ENCODE measurements around the gene RNF103.
"Not testable (repeated sequence)": the region's sequence is repeated elsewhere in the genome, so short reads cannot be mapped to it uniquely, and the experiment has no call there.

Gene RNF103

GRCh38 chr2:86608832-86609410 is 14.7 kb downstream of the RNF103 start:
- no peak for DNase-seq (ENCODE audit: low read depth)
- no peak overlapping the region for H3K4me3 ChIP-seq (ENCODE audit: control insufficient read depth, low read depth, low read length)
- TF ChIP-seq, protein P1, sequence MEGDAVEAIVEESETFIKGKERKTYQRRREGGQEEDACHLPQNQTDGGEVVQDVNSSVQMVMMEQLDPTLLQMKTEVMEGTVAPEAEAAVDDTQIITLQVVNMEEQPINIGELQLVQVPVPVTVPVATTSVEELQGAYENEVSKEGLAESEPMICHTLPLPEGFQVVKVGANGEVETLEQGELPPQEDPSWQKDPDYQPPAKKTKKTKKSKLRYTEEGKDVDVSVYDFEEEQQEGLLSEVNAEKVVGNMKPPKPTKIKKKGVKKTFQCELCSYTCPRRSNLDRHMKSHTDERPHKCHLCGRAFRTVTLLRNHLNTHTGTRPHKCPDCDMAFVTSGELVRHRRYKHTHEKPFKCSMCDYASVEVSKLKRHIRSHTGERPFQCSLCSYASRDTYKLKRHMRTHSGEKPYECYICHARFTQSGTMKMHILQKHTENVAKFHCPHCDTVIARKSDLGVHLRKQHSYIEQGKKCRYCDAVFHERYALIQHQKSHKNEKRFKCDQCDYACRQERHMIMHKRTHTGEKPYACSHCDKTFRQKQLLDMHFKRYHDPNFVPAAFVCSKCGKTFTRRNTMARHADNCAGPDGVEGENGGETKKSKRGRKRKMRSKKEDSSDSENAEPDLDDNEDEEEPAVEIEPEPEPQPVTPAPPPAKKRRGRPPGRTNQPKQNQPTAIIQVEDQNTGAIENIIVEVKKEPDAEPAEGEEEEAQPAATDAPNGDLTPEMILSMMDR (conservative IDR thresholded peaks at IDR 0.05; ENCODE audit: control insufficient read depth, insufficient read depth, low read depth, low read length): no peak

DNA sequence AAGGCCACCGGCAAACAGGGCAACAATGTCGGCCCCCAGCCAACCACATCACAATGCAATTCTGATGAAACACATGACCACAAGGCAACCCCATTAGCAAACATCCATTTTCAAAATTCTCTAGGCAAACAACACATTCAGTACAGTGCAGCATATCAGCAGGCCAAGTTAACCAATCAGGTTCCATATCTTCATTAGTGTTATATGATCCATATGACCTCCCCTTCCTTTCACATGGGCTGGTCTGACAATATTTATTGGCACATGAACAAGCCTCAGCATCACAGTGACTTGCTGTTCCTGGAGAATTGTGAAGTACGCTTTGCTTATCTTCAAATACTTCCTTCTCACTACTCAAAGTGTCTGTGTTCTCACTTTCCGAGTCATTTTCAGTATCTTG is 19.8 kb downstream of the RNF103 start:
- no peak for DNase-seq (ENCODE audit: low read depth)
- TF ChIP-seq, protein P1 (conservative IDR thresholded peaks at IDR 0.05; ENCODE audit: control insufficient read depth, insufficient read depth, low read depth, low read length): no peak
- no peak overlapping the region for H3K4me3 ChIP-seq (ENCODE audit: control insufficient read depth, low read depth, low read length)

- TF ChIP-seq, protein P1 (conservative IDR thresholded peaks at IDR 0.05; ENCODE audit: control insufficient read depth, insufficient read depth, low read depth, low read length): no peak
- H3K4me3 ChIP-seq (ENCODE audit: control insufficient read depth, low read depth, low read length): no peak overlapping the region
- no peak for DNase-seq (ENCODE audit: low read depth)
These were observed 24.7 kb downstream of the RNF103 start for GRCh38 chr2:86598966-86599365.

GRCh38 chr2:86596118-86596517 is 27.5 kb downstream of the RNF103 start:
- no peak for DNase-seq (ENCODE audit: low read depth)
- TF ChIP-seq, protein P1 (conservative IDR thresholded peaks at IDR 0.05; ENCODE audit: control insufficient read depth, insufficient read depth, low read depth, low read length): no peak

DNA sequence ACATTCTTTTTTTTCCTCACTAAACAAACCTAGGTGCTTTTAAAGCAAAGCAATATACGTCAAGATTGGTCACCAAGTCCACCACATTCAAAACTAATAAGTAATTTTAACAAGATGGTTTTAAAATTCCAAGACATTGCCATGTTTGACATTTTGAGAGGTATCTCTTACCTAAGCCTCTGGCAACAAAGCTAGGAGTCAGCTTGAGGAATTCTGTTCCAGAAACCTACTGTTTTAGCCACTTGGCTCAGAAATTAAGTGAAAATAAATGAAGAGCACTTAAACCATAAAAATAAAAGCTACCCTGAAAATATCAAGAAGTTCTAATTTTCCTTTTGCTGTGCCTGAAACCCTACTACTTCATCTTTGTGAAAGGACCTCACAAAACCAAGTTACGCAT is 30.4 kb downstream of the RNF103 start:
- H3K4me3 ChIP-seq (ENCODE audit: control insufficient read depth, low read depth, low read length): no peak overlapping the region
- TF ChIP-seq, protein P1 (conservative IDR thresholded peaks at IDR 0.05; ENCODE audit: control insufficient read depth, insufficient read depth, low read depth, low read length): no peak

More at GRCh38 chr2:86596118-86596517, 27.5 kb downstream of the RNF103 start:
- no peak overlapping the region for H3K4me3 ChIP-seq (ENCODE audit: control insufficient read depth, low read depth, low read length)

GRCh38 chr2:86592547-86593230 is 31.0 kb downstream of the RNF103 start:
- no peak overlapping the region for H3K4me3 ChIP-seq (ENCODE audit: control insufficient read depth, low read depth, low read length)
- TF ChIP-seq, protein P1 (conservative IDR thresholded peaks at IDR 0.05; ENCODE audit: control insufficient read depth, insufficient read depth, low read depth, low read length): no peak
- DNase-seq (ENCODE audit: low read depth): peak; percentile 33

More for the DNA sequence above, 30.4 kb downstream of the RNF103 start:
- no peak for DNase-seq (ENCODE audit: low read depth)

GRCh38 chr2:86589701-86590100 is 34.0 kb downstream of the RNF103 start:
- H3K4me3 ChIP-seq (ENCODE audit: control insufficient read depth, low read depth, low read length); DNase-seq (ENCODE audit: low read depth): not testable (repeated sequence)

All from fibroblast of mammary gland (primary cell).